Esophagus squamous epithelium (tissue), 5 donors: Measurements from ENCODE around the gene AHNAK. TPM values are rescaled to one million over a fixed set of nuclear protein-coding genes. Genes with fewer than 3 reads are reported as not detected.
A peak's percentile ranks its signal among the peaks of the same experiment; 100 is the strongest.

Experiments used
- DNase-seq: peaks from one replicate; lab custom pipeline; 2025; lab: John Stamatoyannopoulos, UW
- H3K27ac ChIP-seq, 4 donors: fragments of 200-600 bp; sonication (generic); one replicate each; pipeline ENCODE4 v1.5.1; 2016 to 2019; ENCODE audit warnings: mild to moderate bottlenecking in 1 of 4
- H3K27me3 ChIP-seq, 4 donors: fragments of 200-600 bp; sonication (generic); 1 replicate in 3 of 4; 2 replicates in 1 of 4; pipeline versions ENCODE4 v1.5.1 to v1.6.0; 2017 to 2021; ENCODE audit warnings: antibody characterized with exemption in 1 of 4
- H3K36me3 ChIP-seq, 3 donors: fragments of 200-600 bp; sonication (generic); one replicate each; pipeline ENCODE4 v1.5.1; 2016 to 2019
- H3K4me1 ChIP-seq, 3 donors: fragments of 200-600 bp; sonication (generic); one replicate each; pipeline ENCODE4 v1.5.1; 2017 to 2019
- H3K4me3 ChIP-seq, 4 donors: fragments of 200-600 bp; sonication (generic); 1 replicate in 3 of 4; 2 replicates in 1 of 4; pipeline ENCODE4 v1.5.1; 2016 to 2019; ENCODE audit warnings: mild to moderate bottlenecking in 2 of 4, moderate library complexity in 1 of 4
- H3K9me3 ChIP-seq, 3 donors: fragments of 200-600 bp; sonication (generic); one replicate each; pipeline ENCODE4 v1.5.1; 2016 to 2019
- CTCF ChIP-seq, 6 experiments: fragments of 450-650 bp in 4 of 6; fragments of 200-600 bp in 2 of 6; sonication (generic) in 2 of 6; IDR thresholded peaks; one replicate each; pipeline ENCODE4 v1.5.1; 2016 to 2019; ENCODE audit warnings: antibody characterized with exemption in 6 of 6, mild to moderate bottlenecking in 4 of 6, moderate library complexity in 4 of 6
- POLR2A ChIP-seq, 4 donors: fragments of 450-650 bp; IDR thresholded peaks; one replicate each; pipeline ENCODE4 v1.6.1; 2017; ENCODE audit warnings: antibody characterized with exemption in 4 of 4, mild to moderate bottlenecking in 4 of 4, moderate library complexity in 3 of 4
- WGBS, 2 donors: methylation state at CpG; one replicate each; pipeline ENCODE4 v1.1.5; 2018; 5-methylcytosine and 5-hydroxymethylcytosine counted together
- intact Hi-C: fragments of 100-400 bp; cut with DNase I; formaldehyde crosslinking; loops from one replicate; pipeline ENCODE4 v1.15.0; 2022
- total RNA-seq, 4 donors: library from RNA; depleted of rRNA; stranded (reverse); fragments of >200 nt; gene quantifications; one replicate each; pipeline ENCODE4 v1.1.0, GENCODE V29; 2016
- donor health status: DM: yes; HTN: yes; CAD: no.

The AHNAK gene
- total RNA-seq, 4 donors from 2014 or later: 695 to 1,250 (median 954) TPM

GRCh38 chr11:62400281-62400680 lies 146.3 kb downstream of the AHNAK start:
- Histone ChIP-seq H3K36me3 (no peaks in the 10 kb centered on the region), H3K9me3 (no peaks in the 10 kb centered on the region), H3K27ac (peak overlapping the region; percentile 80 to 91 (median 90)), H3K27me3 (no peaks in the 10 kb centered on the region), H3K4me3 (no peak overlapping the region), H3K4me1 (peaks cover 63 to 89% (median 65%) of the 10 kb centered on the region in 3 donors)
- TF ChIP-seq POLR2A (IDR thresholded peaks at IDR 0.05): no peak
- no peak for TF ChIP-seq CTCF (IDR thresholded peaks at IDR 0.05)
- 43 to 54% methylated on average over 5 to 6 of the region's 6 CpGs for WGBS, 2 donors
- intact Hi-C loops: no loop called here
- no peak for DNase-seq

- DNase-seq: no peak
Observed at GRCh38 chr11:62399878-62400266, 146.7 kb downstream of the AHNAK start.

GRCh38 chr11:62399172-62399877 lies 147.3 kb downstream of the AHNAK start:
- DNase-seq: no peak
- Histone ChIP-seq H3K36me3 (no peaks in the 10 kb centered on the region), H3K4me1 (peaks cover 65 to 98% (median 67%) of the 10 kb centered on the region in 3 donors), H3K9me3 (no peaks in the 10 kb centered on the region), H3K27me3 (no peaks in the 10 kb centered on the region), H3K27ac (peak overlapping the region; percentile 80 to 91 (median 90)), H3K4me3 (no peak overlapping the region)
- intact Hi-C loops: loop anchor here (5.0 kb wide), 1 partner anchor 158 kb away; no protein-coding TSS in a partner anchor
- WGBS, 2 donors: 50 to 56% methylated on average over 1 to 5 of the region's 10 CpGs
- no peak for TF ChIP-seq CTCF (IDR thresholded peaks at IDR 0.05)
- TF ChIP-seq POLR2A (IDR thresholded peaks at IDR 0.05): no peak

More at GRCh38 chr11:62399878-62400266, 146.7 kb downstream of the AHNAK start:
- Histone ChIP-seq H3K4me3 (no peak overlapping the region), H3K9me3 (no peaks in the 10 kb centered on the region), H3K27ac (peak overlapping the region; percentile 80 to 91 (median 90)), H3K27me3 (no peaks in the 10 kb centered on the region), H3K4me1 (peaks cover 65 to 93% (median 67%) of the 10 kb centered on the region in 3 donors), H3K36me3 (no peaks in the 10 kb centered on the region)
- 53 to 68% methylated on average over 4 to 6 of the region's 7 CpGs for WGBS, 2 donors
- intact Hi-C loops: loop anchor here (5.0 kb wide), 1 partner anchor 157 kb away; no protein-coding TSS in a partner anchor
- no peak for TF ChIP-seq POLR2A (IDR thresholded peaks at IDR 0.05)
- no peak for TF ChIP-seq CTCF (IDR thresholded peaks at IDR 0.05)

GRCh38 chr11:62398011-62398994 lies 148.3 kb downstream of the AHNAK start:
- H3K27ac ChIP-seq: peak overlapping the region; percentile 44 to 91 (median 90)
- peaks cover 65 to 93% (median 67%) of the 10 kb centered on the region in 3 donors for H3K4me1 ChIP-seq
- no peaks in the 10 kb centered on the region for H3K27me3 ChIP-seq
- WGBS, 2 donors: 51 to 58% methylated on average over 20 of the region's 22 CpGs
- H3K36me3 ChIP-seq: no peaks in the 10 kb centered on the region
- H3K4me3 ChIP-seq: no peak overlapping the region
- intact Hi-C loops: loop anchor here (5.0 kb wide), 1 partner anchor 159 kb away; no protein-coding TSS in a partner anchor
- no peak for DNase-seq
- TF ChIP-seq CTCF (IDR thresholded peaks at IDR 0.05) (no peak), POLR2A (IDR thresholded peaks at IDR 0.05) (no peak)
- H3K9me3 ChIP-seq: no peaks in the 10 kb centered on the region
